HG03060 (cell line): ENCODE measurements around the gene ADAMTS16.
"Not testable (repeated sequence)": the region's sequence is repeated elsewhere in the genome, so short reads cannot be mapped to it uniquely, and the experiment has no call there.

Experiments
- ATAC-seq: cut with Tn5 transposase; IDR thresholded peaks from one replicate; pipeline ENCODE4 v1.9.1; 2021; ENCODE audit warnings: low read depth, moderate number of reproducible peaks; ENCODE audit not compliant: unreplicated experiment

Gene ADAMTS16, protein sequence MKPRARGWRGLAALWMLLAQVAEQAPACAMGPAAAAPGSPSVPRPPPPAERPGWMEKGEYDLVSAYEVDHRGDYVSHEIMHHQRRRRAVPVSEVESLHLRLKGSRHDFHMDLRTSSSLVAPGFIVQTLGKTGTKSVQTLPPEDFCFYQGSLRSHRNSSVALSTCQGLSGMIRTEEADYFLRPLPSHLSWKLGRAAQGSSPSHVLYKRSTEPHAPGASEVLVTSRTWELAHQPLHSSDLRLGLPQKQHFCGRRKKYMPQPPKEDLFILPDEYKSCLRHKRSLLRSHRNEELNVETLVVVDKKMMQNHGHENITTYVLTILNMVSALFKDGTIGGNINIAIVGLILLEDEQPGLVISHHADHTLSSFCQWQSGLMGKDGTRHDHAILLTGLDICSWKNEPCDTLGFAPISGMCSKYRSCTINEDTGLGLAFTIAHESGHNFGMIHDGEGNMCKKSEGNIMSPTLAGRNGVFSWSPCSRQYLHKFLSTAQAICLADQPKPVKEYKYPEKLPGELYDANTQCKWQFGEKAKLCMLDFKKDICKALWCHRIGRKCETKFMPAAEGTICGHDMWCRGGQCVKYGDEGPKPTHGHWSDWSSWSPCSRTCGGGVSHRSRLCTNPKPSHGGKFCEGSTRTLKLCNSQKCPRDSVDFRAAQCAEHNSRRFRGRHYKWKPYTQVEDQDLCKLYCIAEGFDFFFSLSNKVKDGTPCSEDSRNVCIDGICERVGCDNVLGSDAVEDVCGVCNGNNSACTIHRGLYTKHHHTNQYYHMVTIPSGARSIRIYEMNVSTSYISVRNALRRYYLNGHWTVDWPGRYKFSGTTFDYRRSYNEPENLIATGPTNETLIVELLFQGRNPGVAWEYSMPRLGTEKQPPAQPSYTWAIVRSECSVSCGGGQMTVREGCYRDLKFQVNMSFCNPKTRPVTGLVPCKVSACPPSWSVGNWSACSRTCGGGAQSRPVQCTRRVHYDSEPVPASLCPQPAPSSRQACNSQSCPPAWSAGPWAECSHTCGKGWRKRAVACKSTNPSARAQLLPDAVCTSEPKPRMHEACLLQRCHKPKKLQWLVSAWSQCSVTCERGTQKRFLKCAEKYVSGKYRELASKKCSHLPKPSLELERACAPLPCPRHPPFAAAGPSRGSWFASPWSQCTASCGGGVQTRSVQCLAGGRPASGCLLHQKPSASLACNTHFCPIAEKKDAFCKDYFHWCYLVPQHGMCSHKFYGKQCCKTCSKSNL

GRCh38 chr5:5139777-5140478, at the start of gene ADAMTS16:
ADAMTS16 (plus strand) TSS chr5:5140330; CDS start chr5:5140468, 138 bp downstream.
- no peak for ATAC-seq

DNA sequence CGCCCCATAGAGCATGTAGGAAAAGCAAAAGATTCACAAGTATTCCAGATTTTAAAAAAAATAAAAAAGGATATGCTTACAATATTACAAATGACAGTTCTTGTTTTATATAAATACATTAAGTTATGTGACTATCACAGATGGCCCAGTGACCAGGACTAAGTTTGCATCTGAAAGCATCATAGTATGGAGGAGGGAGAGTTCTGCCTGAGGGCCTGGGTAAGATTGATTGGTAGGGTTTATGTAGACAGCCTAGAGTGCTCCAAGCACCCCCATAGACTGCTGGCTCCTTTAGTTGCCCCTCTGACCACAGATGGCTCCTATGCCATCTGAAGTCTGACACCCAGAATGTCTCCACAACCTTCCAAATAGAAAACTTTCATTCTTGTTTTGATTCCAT, 48.0 kb upstream of the ADAMTS16 start:
- no peak for ATAC-seq

- ATAC-seq: no peak
Observed at GRCh38 chr5:5100635-5101034, 39.5 kb upstream of the ADAMTS16 start.

DNA sequence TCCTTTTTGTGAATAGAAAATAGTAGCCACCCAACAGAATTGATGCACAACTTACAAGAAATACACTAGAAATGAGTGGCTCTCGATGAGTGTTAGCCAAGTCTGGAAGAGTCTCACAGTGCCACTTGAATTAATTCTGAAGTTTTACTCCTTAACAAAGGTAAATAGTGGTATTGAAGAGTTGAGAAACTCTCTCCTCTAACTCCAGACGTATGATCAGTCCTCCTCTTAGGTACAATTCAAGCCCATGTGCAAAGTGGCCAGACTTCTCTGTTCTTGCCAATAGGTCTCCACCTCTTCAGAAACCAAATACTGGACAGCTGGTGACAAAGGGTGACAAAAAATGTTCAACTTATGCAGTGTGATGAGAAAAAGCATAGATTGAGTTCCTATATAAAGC, 38.5 kb upstream of the ADAMTS16 start:
- ATAC-seq: no peak

GRCh38 chr5:5103245-5103644, 36.9 kb upstream of the ADAMTS16 start:
- no peak for ATAC-seq

DNA sequence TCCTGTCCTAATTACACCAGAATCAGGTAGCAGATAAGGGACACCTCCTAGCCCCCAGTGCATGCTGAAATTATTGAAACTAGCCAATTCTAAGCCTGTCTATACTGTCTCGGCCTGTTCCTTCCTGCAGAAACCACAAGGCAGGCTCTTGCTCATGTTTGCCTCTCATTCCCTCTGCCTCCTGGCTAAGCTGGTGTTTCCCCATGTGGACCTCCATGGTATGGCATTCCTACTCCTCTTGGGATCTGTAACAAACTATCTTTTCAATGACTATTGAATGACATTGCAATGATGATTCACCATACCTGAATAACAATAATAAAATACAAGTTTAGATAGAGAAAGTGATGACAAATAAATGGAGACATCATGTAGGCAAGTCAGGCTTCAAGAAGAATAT, 35.6 kb upstream of the ADAMTS16 start:
- no peak for ATAC-seq

GRCh38 chr5:5105531-5105930, 34.6 kb upstream of the ADAMTS16 start:
- no peak for ATAC-seq

DNA sequence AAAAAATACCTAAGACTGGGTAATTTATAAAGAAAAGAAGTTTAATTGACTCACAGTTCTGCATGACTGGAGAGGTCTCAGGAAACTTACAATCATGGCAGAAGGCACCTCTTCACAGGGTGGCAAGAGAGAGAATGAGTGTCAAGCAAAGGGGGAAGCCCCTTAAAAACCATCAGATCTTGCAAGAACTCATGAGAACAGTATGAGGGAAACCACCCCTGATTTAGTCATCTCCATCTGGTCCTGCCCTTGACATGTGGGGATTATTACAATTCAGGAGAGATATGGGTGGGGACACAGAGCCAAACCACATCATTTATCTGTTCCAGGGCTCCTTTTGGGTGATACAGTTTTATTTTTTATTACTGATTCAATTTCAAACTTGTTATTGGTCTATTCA, 23.2 kb upstream of the ADAMTS16 start:
- ATAC-seq: no peak

- no peak for ATAC-seq
Observed at GRCh38 chr5:5122776-5123175, 17.4 kb upstream of the ADAMTS16 start.

DNA sequence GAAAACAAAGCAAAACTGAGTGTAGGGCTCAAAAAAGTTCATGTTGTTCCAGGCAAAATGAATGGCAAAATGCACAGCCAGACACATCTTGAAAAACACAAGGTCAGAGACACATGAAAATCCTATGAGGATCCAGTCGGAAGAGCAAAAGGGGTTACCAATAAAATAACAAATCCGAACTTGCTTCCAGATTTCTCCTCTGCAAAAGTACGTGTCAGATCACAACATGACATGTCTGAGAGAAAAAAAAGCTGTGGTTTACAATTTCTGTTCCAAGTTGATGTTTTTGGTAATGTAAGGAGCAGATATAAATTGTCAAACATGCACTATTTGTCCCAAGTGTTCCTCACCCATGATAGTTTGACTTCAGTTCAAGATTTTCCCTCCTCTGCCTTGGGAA, 15.9 kb upstream of the ADAMTS16 start:
- no peak for ATAC-seq

GRCh38 chr5:5126444-5126843, 13.7 kb upstream of the ADAMTS16 start:
- no peak for ATAC-seq

GRCh38 chr5:5128766-5129165, 11.4 kb upstream of the ADAMTS16 start:
- ATAC-seq: no peak

- ATAC-seq: no peak
Observed at GRCh38 chr5:5132234-5132633, 7.9 kb upstream of the ADAMTS16 start.

- no peak for ATAC-seq
Observed at GRCh38 chr5:5132693-5133295, 7.3 kb upstream of the ADAMTS16 start.

DNA sequence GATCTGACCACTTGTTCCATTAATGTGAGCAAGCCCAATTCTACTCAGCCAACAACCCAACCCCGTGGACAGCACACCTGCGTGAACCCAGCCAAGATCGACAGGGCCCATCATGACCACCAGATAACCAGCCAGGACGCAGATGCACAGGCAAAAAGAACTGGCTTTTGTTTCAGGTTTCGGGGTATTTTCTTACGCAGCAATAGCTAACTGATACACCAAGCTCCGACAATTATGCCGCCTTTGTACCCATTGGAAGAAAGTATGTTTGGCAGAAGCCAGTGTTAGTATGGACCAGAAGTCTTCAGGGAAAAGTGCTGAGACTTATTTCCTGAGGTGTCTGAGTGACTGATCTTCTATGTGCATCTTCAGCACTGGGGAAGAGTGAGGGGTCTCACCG, 6.0 kb upstream of the ADAMTS16 start:
- ATAC-seq: no peak

DNA sequence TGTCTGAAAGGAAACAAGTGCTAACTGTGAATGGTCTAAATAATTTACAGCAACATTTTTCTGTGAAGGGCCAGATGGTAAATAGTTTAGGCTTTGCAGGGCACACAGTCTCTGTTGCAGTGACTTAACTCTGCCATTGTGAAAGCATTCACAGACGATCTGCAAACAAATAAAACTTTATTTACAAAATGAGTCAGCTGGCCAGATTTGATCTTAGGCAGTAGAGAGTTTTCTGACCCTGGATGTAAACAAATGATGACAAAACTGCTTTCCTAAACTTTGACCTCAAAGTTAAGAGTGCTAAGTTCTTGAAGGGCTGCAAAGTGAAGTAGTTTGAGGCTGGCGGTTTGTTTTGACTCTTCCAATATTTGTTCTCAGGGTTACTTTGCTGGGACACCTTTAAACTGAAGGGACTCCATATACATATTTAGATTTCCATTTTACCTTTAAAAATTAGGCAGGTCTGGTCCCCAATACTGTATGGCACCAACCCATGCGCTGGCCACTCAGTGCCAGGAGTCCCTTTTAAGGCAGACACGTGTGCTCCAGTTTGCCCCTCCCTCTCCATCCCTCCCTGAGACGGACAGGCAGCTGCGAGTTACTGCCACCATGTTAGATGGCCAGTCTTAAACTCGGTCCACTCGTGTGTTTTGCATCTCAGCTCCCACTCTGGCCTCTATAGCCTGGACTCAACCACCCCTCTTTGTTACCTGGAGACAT, 4.0 kb upstream of the ADAMTS16 start:
- ATAC-seq: no peak

- not testable (repeated sequence) for ATAC-seq
Observed at GRCh38 chr5:5137851-5138250, 2.3 kb upstream of the ADAMTS16 start.

GRCh38 chr5:5139336-5139776, 774 bp upstream of the ADAMTS16 start:
- no peak for ATAC-seq
